Rectal smooth muscle tissue (tissue), 1 donor: Measurements from ENCODE around the gene ZBTB16.
A peak's percentile ranks its signal among the peaks of the same experiment; 100 is the strongest.

Source experiments
- H3K27ac ChIP-seq: one replicate; pipeline ENCODE4 v1.7.0; 2013; ENCODE audit warnings: low read depth, low read length, inconsistent platforms
- H3K27me3 ChIP-seq: one replicate; pipeline ENCODE4 v1.7.0; 2013; ENCODE audit warnings: low read length; ENCODE audit not compliant: control insufficient read depth, insufficient read depth
- H3K36me3 ChIP-seq: one replicate; pipeline ENCODE4 v1.7.0; 2013; ENCODE audit warnings: low read length; ENCODE audit not compliant: control insufficient read depth, insufficient read depth
- H3K4me1 ChIP-seq: one replicate; pipeline ENCODE4 v1.7.0; 2013; ENCODE audit warnings: low read length; ENCODE audit not compliant: control insufficient read depth, insufficient read depth
- H3K4me3 ChIP-seq: one replicate; pipeline ENCODE4 v1.7.0; 2013; ENCODE audit warnings: low read length
- H3K9ac ChIP-seq: one replicate; pipeline ENCODE4 v1.7.0; 2013; ENCODE audit warnings: low read length

The ZBTB16 gene

GRCh38 chr11:114091516-114092397 is 32.2 kb downstream of the ZBTB16 start:
- peaks cover 11% of the 10 kb centered on the region for H3K4me1 ChIP-seq
- no peaks in the 10 kb centered on the region for H3K36me3 ChIP-seq
- H3K4me3 ChIP-seq: no peak overlapping the region
- no peak overlapping the region for H3K9ac ChIP-seq
- H3K27me3 ChIP-seq: no peaks in the 10 kb centered on the region
- no peak overlapping the region for H3K27ac ChIP-seq

GRCh38 chr11:114092478-114092877 is 33.0 kb downstream of the ZBTB16 start:
- H3K36me3 ChIP-seq: no peaks in the 10 kb centered on the region
- H3K9ac ChIP-seq: no peak overlapping the region
- no peak overlapping the region for H3K27ac ChIP-seq
- no peak overlapping the region for H3K4me3 ChIP-seq
- peaks cover 11% of the 10 kb centered on the region for H3K4me1 ChIP-seq
- no peaks in the 10 kb centered on the region for H3K27me3 ChIP-seq

- Histone ChIP-seq H3K27ac (peak overlapping the region; percentile 30), H3K36me3 (no peaks in the 10 kb centered on the region), H3K9ac (no peak overlapping the region), H3K4me1 (peaks cover 11% of the 10 kb centered on the region), H3K4me3 (no peak overlapping the region), H3K27me3 (no peaks in the 10 kb centered on the region)
Observed at GRCh38 chr11:114092953-114093352, 33.4 kb downstream of the ZBTB16 start.

GRCh38 chr11:114094516-114094915 is 35.0 kb downstream of the ZBTB16 start:
- peaks cover 13% of the 10 kb centered on the region for H3K4me1 ChIP-seq
- H3K4me3 ChIP-seq: no peak overlapping the region
- no peaks in the 10 kb centered on the region for H3K27me3 ChIP-seq
- H3K27ac ChIP-seq: no peak overlapping the region
- no peaks in the 10 kb centered on the region for H3K36me3 ChIP-seq
- no peak overlapping the region for H3K9ac ChIP-seq

- H3K27ac ChIP-seq: no peak overlapping the region
- no peaks in the 10 kb centered on the region for H3K36me3 ChIP-seq
- no peak overlapping the region for H3K9ac ChIP-seq
- H3K4me3 ChIP-seq: no peak overlapping the region
- H3K4me1 ChIP-seq: peaks cover 12% of the 10 kb centered on the region
- H3K27me3 ChIP-seq: no peaks in the 10 kb centered on the region
Observed at GRCh38 chr11:114095899-114096298, 36.4 kb downstream of the ZBTB16 start.

- H3K9ac ChIP-seq: no peak overlapping the region
- H3K36me3 ChIP-seq: no peaks in the 10 kb centered on the region
- H3K27ac ChIP-seq: no peak overlapping the region
Observed at GRCh38 chr11:114097832-114098231, 38.3 kb downstream of the ZBTB16 start.

GRCh38 chr11:114098927-114099326 is 39.4 kb downstream of the ZBTB16 start:
- no peak overlapping the region for H3K27ac ChIP-seq

More at GRCh38 chr11:114097832-114098231, 38.3 kb downstream of the ZBTB16 start:
- Histone ChIP-seq H3K4me3 (no peak overlapping the region), H3K4me1 (peaks cover 3% of the 10 kb centered on the region), H3K27me3 (no peaks in the 10 kb centered on the region)

GRCh38 chr11:114099392-114100178 is 40.1 kb downstream of the ZBTB16 start:
- no peak overlapping the region for H3K9ac ChIP-seq
- H3K4me3 ChIP-seq: no peak overlapping the region
- H3K36me3 ChIP-seq: no peaks in the 10 kb centered on the region
- H3K27ac ChIP-seq: no peak overlapping the region
- H3K27me3 ChIP-seq: no peaks in the 10 kb centered on the region
- peaks cover 3% of the 10 kb centered on the region for H3K4me1 ChIP-seq

More at GRCh38 chr11:114098927-114099326, 39.4 kb downstream of the ZBTB16 start:
- no peaks in the 10 kb centered on the region for H3K27me3 ChIP-seq
- H3K4me1 ChIP-seq: peaks cover 3% of the 10 kb centered on the region
- no peak overlapping the region for H3K4me3 ChIP-seq
- H3K9ac ChIP-seq: no peak overlapping the region
- H3K36me3 ChIP-seq: no peaks in the 10 kb centered on the region

GRCh38 chr11:114102993-114103896 is 43.7 kb downstream of the ZBTB16 start:
- H3K4me1 ChIP-seq: peaks cover 3% of the 10 kb centered on the region
- H3K9ac ChIP-seq: no peak overlapping the region

GRCh38 chr11:114105611-114106010 is 46.1 kb downstream of the ZBTB16 start:
- Histone ChIP-seq H3K4me1 (peaks cover 4% of the 10 kb centered on the region), H3K27me3 (no peaks in the 10 kb centered on the region), H3K9ac (no peak overlapping the region), H3K36me3 (no peaks in the 10 kb centered on the region), H3K27ac (no peak overlapping the region), H3K4me3 (no peak overlapping the region)

More at GRCh38 chr11:114102993-114103896, 43.7 kb downstream of the ZBTB16 start:
- Histone ChIP-seq H3K4me3 (no peak overlapping the region), H3K36me3 (no peaks in the 10 kb centered on the region), H3K27ac (no peak overlapping the region), H3K27me3 (no peaks in the 10 kb centered on the region)

- H3K27ac ChIP-seq: no peak overlapping the region
Observed at GRCh38 chr11:114106047-114106446, 46.5 kb downstream of the ZBTB16 start.

GRCh38 chr11:114106986-114107385 is 47.5 kb downstream of the ZBTB16 start:
- Histone ChIP-seq H3K36me3 (no peaks in the 10 kb centered on the region), H3K4me3 (no peak overlapping the region), H3K4me1 (peaks cover 4% of the 10 kb centered on the region), H3K9ac (no peak overlapping the region), H3K27ac (no peak overlapping the region), H3K27me3 (no peaks in the 10 kb centered on the region)

More at GRCh38 chr11:114106047-114106446, 46.5 kb downstream of the ZBTB16 start:
- Histone ChIP-seq H3K4me1 (peaks cover 4% of the 10 kb centered on the region), H3K4me3 (no peak overlapping the region), H3K27me3 (no peaks in the 10 kb centered on the region), H3K9ac (no peak overlapping the region), H3K36me3 (no peaks in the 10 kb centered on the region)
